22Rv1 (cell line): ENCODE data around the gene SCN5A.

Experiments used
- CTCF ChIP-seq: fragments of 450-650 bp; IDR thresholded peaks from 2 replicates; pipeline ENCODE4 v1.5.1; 2017; ENCODE audit warnings: mild to moderate bottlenecking
- ZFX ChIP-seq: fragments of 450-650 bp; IDR thresholded peaks from 2 replicates; pipeline ENCODE4 v1.6.1; 2017; ENCODE audit warnings: antibody characterized with exemption, borderline replicate concordance

DNA sequence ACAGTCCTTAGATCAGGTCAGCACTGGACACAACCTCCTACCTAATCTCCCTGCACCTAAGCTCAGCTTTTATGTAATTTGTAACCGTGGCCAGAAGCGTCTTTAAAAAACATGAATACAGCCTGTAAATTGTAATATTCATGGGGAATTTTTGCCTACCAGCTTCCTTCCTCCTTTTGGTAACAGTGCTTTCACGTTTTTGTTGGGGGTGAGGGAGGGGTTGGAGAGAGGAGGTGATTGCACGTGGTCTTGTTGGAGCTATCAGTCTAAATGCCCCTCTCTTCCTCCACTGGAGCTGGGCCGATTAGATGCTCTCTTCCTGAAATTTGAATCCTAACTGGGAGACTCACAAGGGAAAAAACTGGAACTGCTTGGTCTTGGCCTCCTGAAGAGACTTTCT, 35.1 kb upstream of the SCN5A start:
- TF ChIP-seq CTCF: no peak
- TF ChIP-seq ZFX: no peak
